Activated naive CD8-positive, alpha-beta T cell treated with anti-CD3 and anti-CD28 coated beads for 36 hours (primary cell): ENCODE results near the gene PLP1. TPM values are rescaled to one million over a fixed set of nuclear protein-coding genes. Genes with fewer than 3 reads are reported as not detected.

Experiments
- DNase-seq: peaks from one replicate; pipeline ENCODE4 v3.0.0; 2021
- H3K27ac Mint-ChIP-seq: one replicate; pipeline ENCODE4 v1.8.0; 2022; ENCODE audit warnings: mild to moderate bottlenecking, moderate library complexity, mixed read lengths
- H3K27me3 Mint-ChIP-seq: one replicate; pipeline ENCODE4 v1.8.0; 2022; ENCODE audit warnings: mild to moderate bottlenecking, mixed read lengths
- H3K36me3 Mint-ChIP-seq: one replicate; pipeline ENCODE4 v1.8.0; 2021; ENCODE audit warnings: mild to moderate bottlenecking, mixed read lengths
- H3K4me1 Mint-ChIP-seq: one replicate; pipeline ENCODE4 v1.8.0; 2021; ENCODE audit warnings: mixed read lengths
- H3K4me3 Mint-ChIP-seq: one replicate; pipeline ENCODE4 v1.8.0; 2022; ENCODE audit warnings: mild to moderate bottlenecking, moderate library complexity, mixed read lengths
- H3K9me3 Mint-ChIP-seq: one replicate; pipeline ENCODE4 v1.8.0; 2022; ENCODE audit warnings: mixed read lengths
- total RNA-seq, 2 experiments: library from RNA; stranded (reverse); gene quantifications; one replicate each; pipeline ENCODE4 v1.2.3, GENCODE V29; 2021

The PLP1 gene
- total RNA-seq, 2 experiments from 2014 or later: not detected

DNA sequence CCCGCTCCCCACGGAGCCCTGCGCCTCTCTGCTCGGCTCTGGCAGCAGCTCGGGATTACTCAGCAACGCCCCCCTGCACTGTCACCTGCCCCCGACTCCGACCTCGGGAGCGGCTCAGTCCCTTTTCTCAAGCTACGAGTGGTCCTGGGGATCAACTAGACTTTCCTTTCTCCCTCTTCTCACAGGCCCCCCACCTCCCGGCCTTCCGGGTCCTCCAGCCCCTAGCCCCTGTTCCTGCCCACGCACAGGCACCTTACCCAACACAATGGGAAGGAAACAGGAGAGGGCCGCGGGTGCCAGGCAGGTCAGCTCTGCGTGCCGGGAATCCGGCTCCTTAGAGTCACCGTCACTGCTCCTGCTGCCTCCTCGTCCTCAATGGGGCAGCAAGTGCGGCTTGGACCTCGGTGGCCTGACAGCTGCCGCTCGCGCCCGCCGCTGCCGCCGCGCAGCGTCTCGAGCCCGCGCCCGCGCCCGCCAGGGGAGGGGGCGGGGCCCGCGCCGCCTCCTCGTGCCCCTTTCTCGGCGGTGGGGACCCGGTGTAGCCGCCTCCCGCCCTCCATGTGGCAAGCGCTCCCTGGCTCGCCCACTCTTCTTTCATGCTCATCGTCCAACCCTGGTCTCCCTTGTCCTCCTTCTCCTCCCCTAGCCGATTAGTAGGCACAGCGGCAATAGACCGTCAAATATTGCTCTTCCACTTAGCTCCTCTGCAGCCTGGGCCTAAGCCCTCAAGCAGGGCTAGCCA lies 55.3 kb downstream of the PLP1 start, which contains the start of gene RAB9B:
RAB9B (minus strand) TSS at position 455 of the 742 bp plus-strand sequence. CDS start 6,473 bp downstream, outside the sequence.
- Mint-ChIP-seq H3K36me3 (no peaks in the 10 kb centered on the region), H3K4me3 (peak within 1 kb of the TSS; percentile 76)

DNA sequence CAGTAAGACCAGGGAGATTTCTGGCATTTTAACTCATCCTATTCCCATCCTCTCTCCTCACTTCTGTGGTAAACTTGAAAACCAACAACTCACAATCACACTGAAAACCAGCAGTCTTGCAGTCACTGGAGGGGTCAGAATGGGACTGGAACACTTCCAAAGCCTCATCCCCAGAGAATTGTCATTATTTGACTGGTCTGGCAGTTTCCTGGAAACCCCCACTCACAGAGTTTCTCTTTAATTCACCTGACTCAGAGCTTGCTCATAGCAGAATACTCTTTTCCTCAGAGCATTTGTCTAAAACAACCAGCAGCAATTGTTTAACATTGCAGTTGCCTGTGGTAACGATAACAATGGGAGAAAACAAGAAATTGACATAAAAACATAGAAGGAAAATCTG lies 62.8 kb downstream of the PLP1 start:
- H3K4me3 Mint-ChIP-seq: no peak overlapping the region
- H3K4me1 Mint-ChIP-seq: peaks cover 9% of the 10 kb centered on the region
- peaks cover 6% of the 10 kb centered on the region for H3K9me3 Mint-ChIP-seq
- peaks cover 4% of the 10 kb centered on the region for H3K27me3 Mint-ChIP-seq
- H3K36me3 Mint-ChIP-seq: peaks cover 4% of the 10 kb centered on the region
- H3K27ac Mint-ChIP-seq: no peak overlapping the region
- peak; percentile 8 for DNase-seq

More for the DNA sequence above, 55.3 kb downstream of the PLP1 start, which contains the start of gene RAB9B:
- peaks cover 13% of the 10 kb centered on the region for H3K27me3 Mint-ChIP-seq
- H3K9me3 Mint-ChIP-seq: no peaks in the 10 kb centered on the region
- DNase-seq: peak; percentile 70
- H3K4me1 Mint-ChIP-seq: no peaks in the 10 kb centered on the region
- H3K27ac Mint-ChIP-seq: peak within 1 kb of the TSS; percentile 54

Other genes with a start within 250 kb of the PLP1 start
- gene TCEAL4, start 191.3 kb upstream of the PLP1 start, total RNA-seq: 10 to 100 TPM; 14.8 to 17.4 TPM
- gene TCEAL3, start 168.9 kb upstream of the PLP1 start, total RNA-seq: 1 to 10 TPM; 8.5 to 8.7 TPM
- gene TCEAL1, start 147.9 kb upstream of the PLP1 start, total RNA-seq: 1 to 10 TPM; 7.3 to 8.1 TPM
- gene MORF4L2, start 90.1 kb upstream of the PLP1 start, total RNA-seq: 100 to 1,000 TPM; 249 to 257 TPM
- not detected for gene TMEM31, start 65.9 kb upstream of the PLP1 start, total RNA-seq
- gene RAB9B, start 55.4 kb downstream of the PLP1 start, total RNA-seq: under 1 TPM; 0.34 to 0.60 TPM
- 1 to 10 TPM; 7.3 to 8.0 TPM for gene TMSB15B, start 185.8 kb downstream of the PLP1 start, total RNA-seq
- not detected for gene H2BW1, start 236.9 kb downstream of the PLP1 start, total RNA-seq